HG03139 (cell line): Measurements from ENCODE around the gene C2orf68.
A peak's percentile ranks its signal among the peaks of the same experiment; 100 is the strongest.
"Not testable (repeated sequence)": the region's sequence is repeated elsewhere in the genome, so short reads cannot be mapped to it uniquely, and the experiment has no call there.

Experiments
- ATAC-seq: cut with Tn5 transposase; IDR thresholded peaks from one replicate; pipeline ENCODE4 v1.9.1; 2021; ENCODE audit not compliant: unreplicated experiment

The C2orf68 gene

GRCh38 chr2:85611705-85612587 is at the start of gene C2orf68:
Gene C2orf68, minus strand, starts transcription at chr2:85612066. Its CDS starts 82 bp downstream, at chr2:85611984.
- ATAC-seq = peak; percentile 74

- no peak for ATAC-seq
These were observed 49.4 kb upstream of the C2orf68 start for GRCh38 chr2:85661139-85661858.

- no peak for ATAC-seq
These were observed 48.9 kb upstream of the C2orf68 start for GRCh38 chr2:85660725-85661124.

- ATAC-seq = not testable (repeated sequence)
These were observed 48.4 kb upstream of the C2orf68 start for GRCh38 chr2:85660301-85660700.

- no peak for ATAC-seq
These were observed 47.6 kb upstream of the C2orf68 start for GRCh38 chr2:85659324-85659981.

- not testable (repeated sequence) for ATAC-seq
These were observed 45.5 kb upstream of the C2orf68 start for GRCh38 chr2:85657399-85657798.

GRCh38 chr2:85656468-85656867 is 44.6 kb upstream of the C2orf68 start:
- no peak for ATAC-seq

GRCh38 chr2:85655961-85656417 is 44.1 kb upstream of the C2orf68 start:
- ATAC-seq = no peak

GRCh38 chr2:85653996-85654395 is 42.1 kb upstream of the C2orf68 start:
- no peak for ATAC-seq

- no peak for ATAC-seq
These were observed 40.2 kb upstream of the C2orf68 start for GRCh38 chr2:85652056-85652455.

GRCh38 chr2:85651097-85651496 is 39.2 kb upstream of the C2orf68 start:
- ATAC-seq = no peak

- no peak for ATAC-seq
These were observed 38.6 kb upstream of the C2orf68 start for GRCh38 chr2:85650456-85650855.

GRCh38 chr2:85649201-85650190 is 37.6 kb upstream of the C2orf68 start:
- no peak for ATAC-seq

GRCh38 chr2:85648619-85649018 is 36.8 kb upstream of the C2orf68 start:
- no peak for ATAC-seq

- ATAC-seq = no peak
These were observed 36.1 kb upstream of the C2orf68 start for GRCh38 chr2:85647823-85648526.

- ATAC-seq = no peak
These were observed 34.3 kb upstream of the C2orf68 start for GRCh38 chr2:85646166-85646565.

- no peak for ATAC-seq
These were observed 33.0 kb upstream of the C2orf68 start for GRCh38 chr2:85644909-85645308.

- no peak for ATAC-seq
These were observed 30.9 kb upstream of the C2orf68 start for GRCh38 chr2:85642725-85643124.

GRCh38 chr2:85635636-85636035 is 23.8 kb upstream of the C2orf68 start:
- no peak for ATAC-seq

GRCh38 chr2:85635011-85635410 is 23.1 kb upstream of the C2orf68 start:
- no peak for ATAC-seq
